Measurements from ENCODE around the gene BNC2.

DNA sequence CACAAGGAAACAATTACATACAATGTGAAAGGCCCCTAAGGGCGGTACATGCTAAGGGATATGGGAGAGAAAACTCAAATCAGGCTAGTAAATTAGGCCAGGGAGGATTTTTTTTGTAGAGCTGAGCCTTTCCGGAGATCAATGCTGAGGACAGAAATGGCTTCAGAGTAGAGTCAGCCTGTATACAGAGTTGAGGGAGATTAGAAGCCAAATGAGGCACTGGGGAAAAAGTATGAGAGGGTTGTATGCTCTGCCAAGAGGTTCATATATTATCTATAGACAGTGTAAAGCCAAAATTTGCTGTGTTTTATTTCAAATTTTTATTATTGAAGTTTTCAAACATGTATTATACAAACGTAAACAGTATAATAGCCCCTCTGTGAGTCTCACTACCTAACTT, 103.1 kb downstream of the BNC2 start:
- TF ChIP-seq, protein P1, sequence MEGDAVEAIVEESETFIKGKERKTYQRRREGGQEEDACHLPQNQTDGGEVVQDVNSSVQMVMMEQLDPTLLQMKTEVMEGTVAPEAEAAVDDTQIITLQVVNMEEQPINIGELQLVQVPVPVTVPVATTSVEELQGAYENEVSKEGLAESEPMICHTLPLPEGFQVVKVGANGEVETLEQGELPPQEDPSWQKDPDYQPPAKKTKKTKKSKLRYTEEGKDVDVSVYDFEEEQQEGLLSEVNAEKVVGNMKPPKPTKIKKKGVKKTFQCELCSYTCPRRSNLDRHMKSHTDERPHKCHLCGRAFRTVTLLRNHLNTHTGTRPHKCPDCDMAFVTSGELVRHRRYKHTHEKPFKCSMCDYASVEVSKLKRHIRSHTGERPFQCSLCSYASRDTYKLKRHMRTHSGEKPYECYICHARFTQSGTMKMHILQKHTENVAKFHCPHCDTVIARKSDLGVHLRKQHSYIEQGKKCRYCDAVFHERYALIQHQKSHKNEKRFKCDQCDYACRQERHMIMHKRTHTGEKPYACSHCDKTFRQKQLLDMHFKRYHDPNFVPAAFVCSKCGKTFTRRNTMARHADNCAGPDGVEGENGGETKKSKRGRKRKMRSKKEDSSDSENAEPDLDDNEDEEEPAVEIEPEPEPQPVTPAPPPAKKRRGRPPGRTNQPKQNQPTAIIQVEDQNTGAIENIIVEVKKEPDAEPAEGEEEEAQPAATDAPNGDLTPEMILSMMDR (conservative IDR thresholded peaks at IDR 0.05; ENCODE audit: low read depth, low read length): no peak
- no peak for TF ChIP-seq POLR2A (IDR thresholded peaks at IDR 0.05; ENCODE audit: low read depth, low read length)
- TF ChIP-seq NFE2L2 (IDR thresholded peaks at IDR 0.05; ENCODE audit: low read depth, low read length): no peak
- no peak for TF ChIP-seq BHLHE40 (IDR thresholded peaks at IDR 0.05; ENCODE audit: low read depth, low read length)
- TF ChIP-seq RAD21 (IDR thresholded peaks at IDR 0.05; ENCODE audit: low read length): no peak
- no peak for TF ChIP-seq CHD1 (IDR thresholded peaks at IDR 0.05; ENCODE audit: low read depth, low read length)
- no peak for TF ChIP-seq SMC3 (IDR thresholded peaks at IDR 0.05; ENCODE audit: low read depth, low read length)
